ENCODE results near the gene ABI2. TPM values are rescaled to one million over a fixed set of nuclear protein-coding genes. Genes with fewer than 3 reads are reported as not detected.
"Not testable (repeated sequence)": the region's sequence is repeated elsewhere in the genome, so short reads cannot be mapped to it uniquely, and the experiment has no call there.

Gene ABI2
- total RNA-seq, result 28.6 TPM
- polyA plus RNA-seq, result 10 to 100 TPM; 17.2 to 25.7 (median 22.4) TPM

DNA sequence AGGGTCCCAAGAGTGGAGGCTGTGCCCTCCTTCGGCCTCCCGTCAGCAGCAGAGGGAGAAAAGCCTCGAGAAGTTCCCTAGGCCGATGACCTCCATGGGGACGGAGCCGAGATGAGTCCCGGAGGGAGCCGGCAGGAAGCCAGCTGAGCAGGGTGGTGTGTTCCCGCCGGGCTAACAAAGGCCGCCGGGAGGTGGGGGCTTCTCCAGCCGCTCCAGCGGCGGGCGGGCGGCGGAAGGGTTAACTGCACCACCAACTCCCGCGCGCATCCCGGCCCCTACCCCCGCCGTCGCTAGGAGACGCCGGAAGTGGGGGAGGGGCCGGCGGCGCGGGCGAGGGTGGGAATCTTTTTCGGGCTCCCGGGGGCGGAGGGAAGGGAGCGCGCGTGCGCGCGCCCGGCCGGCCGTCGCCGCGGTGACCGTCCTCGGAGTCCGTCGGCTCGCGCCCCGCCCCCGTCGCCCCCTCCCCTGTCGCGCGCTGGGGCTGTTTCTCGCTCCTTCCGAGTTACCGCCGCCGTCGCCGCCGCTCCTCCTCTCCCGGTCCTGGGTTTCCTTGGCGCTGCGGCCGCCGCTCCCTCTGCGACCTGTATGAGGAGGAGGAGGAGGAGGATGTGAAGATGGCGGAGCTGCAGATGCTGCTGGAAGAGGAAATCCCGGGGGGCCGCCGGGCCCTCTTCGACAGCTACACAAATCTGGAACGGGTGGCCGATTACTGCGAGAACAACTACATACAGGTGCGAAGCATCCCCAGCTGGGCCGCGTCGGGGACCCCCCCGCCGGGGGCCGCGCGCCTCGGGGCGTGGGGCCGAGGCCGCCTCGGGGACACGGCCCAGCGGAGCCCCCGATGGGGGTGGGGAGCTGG lies at the start of gene ABI2:
TSS of gene ABI2 (plus strand) at position 494 of the 859 bp plus-strand sequence. CDS start at position 615, 121 bp downstream.
- H3K4me1 Mint-ChIP-seq, result peaks cover 19 to 44% (median 26%) of the 10 kb centered on the region in 4 donors
- no peaks in the 10 kb centered on the region for H3K9me3 Mint-ChIP-seq
- H3K36me3 ChIP-seq (ENCODE audit: control insufficient read depth, insufficient read depth, low read length), result no peaks in the 10 kb centered on the region

GRCh38 chr2:203279288-203279687 lies 48.9 kb upstream of the ABI2 start:
- Mint-ChIP-seq H3K4me1 (peaks cover 0 to 13% (median 0%) of the 10 kb centered on the region in 4 donors), H3K27me3 (no peaks in the 10 kb centered on the region), H3K9me3 (no peaks in the 10 kb centered on the region), H3K27ac (peak overlapping the region in 1 of 3 donors; percentile 17), H3K36me3 (peaks cover 36% of the 10 kb centered on the region), H3K4me3 (no peak overlapping the region)
- DNase-seq (no peak), ATAC-seq (ENCODE audit: low read depth in 2 of 2) (no peak)
- Histone ChIP-seq H3K36me3 (ENCODE audit: control insufficient read depth, insufficient read depth, low read length) (peaks cover 74% of the 10 kb centered on the region), H3K9me3 (ENCODE audit: control insufficient read depth in 2 of 2, low read length in 2 of 2) (no peaks in the 10 kb centered on the region), H3K27me3 (ENCODE audit: control insufficient read depth, insufficient read depth, low read length) (no peaks in the 10 kb centered on the region), H3K4me3 (ENCODE audit: low read depth, low read length) (no peak overlapping the region), H3K27ac (ENCODE audit: insufficient read depth, low read length, poor library complexity, severe bottlenecking) (no peak overlapping the region), H3K4me1 (ENCODE audit: control insufficient read depth, insufficient read depth, low read length, poor library complexity, severe bottlenecking) (no peaks in the 10 kb centered on the region)

More for the DNA sequence above, at the start of gene ABI2:
- DNase-seq, result peak; percentile 45 to 59 (median 50)
- ATAC-seq (ENCODE audit: low read depth in 2 of 2), result peak; percentile 49 to 66
- no peaks in the 10 kb centered on the region for H3K27me3 Mint-ChIP-seq
- Histone ChIP-seq H3K4me1 (ENCODE audit: control insufficient read depth, insufficient read depth, low read length, poor library complexity, severe bottlenecking) (peaks cover 12% of the 10 kb centered on the region), H3K27ac (ENCODE audit: insufficient read depth, low read length, poor library complexity, severe bottlenecking) (peak within 1 kb of the TSS; percentile 69), H3K9me3 (ENCODE audit: control insufficient read depth in 2 of 2, low read length in 2 of 2) (no peaks in the 10 kb centered on the region), H3K27me3 (ENCODE audit: control insufficient read depth, insufficient read depth, low read length) (no peaks in the 10 kb centered on the region), H3K4me3 (ENCODE audit: low read depth, low read length) (peak within 1 kb of the TSS; percentile 89)
- no peaks in the 10 kb centered on the region for H3K36me3 Mint-ChIP-seq
- H3K4me3 Mint-ChIP-seq, result peak within 1 kb of the TSS; percentile 90 to 98 (median 93)
- peak within 1 kb of the TSS; percentile 62 to 94 (median 92) for H3K27ac Mint-ChIP-seq

DNA sequence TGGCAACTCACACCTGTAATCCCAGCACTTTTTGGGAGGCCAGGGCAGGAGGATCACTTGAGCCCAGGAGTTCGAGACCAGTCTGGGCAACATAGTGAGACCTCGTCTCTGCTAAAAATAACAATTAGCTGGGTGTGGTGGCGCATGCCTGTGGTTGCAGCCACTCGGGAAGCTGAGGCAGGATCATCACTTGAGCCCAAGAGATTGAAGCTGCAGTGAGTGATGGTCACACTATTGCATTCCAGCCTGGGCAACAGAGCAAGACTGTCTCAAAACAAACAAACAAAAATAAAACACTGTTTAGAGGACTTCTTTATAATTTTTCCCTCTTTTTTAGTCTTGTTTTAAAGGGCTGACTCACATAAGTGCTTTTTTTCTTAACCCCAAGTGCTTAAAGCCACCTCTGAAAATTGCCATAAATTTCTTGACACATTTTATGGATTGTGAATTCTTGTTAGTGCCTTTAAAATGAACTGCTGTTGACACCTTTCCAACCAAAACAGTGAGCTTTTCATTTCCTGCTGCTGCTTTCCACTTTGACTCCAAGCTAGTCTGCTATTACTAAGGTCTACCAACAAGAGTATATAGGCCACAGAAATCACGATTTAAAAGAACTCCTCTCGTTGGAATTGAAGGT lies 47.6 kb upstream of the ABI2 start:
- no peak overlapping the region for H3K4me3 Mint-ChIP-seq
- Histone ChIP-seq H3K9me3 (ENCODE audit: control insufficient read depth in 2 of 2, low read length in 2 of 2) (no peaks in the 10 kb centered on the region), H3K27ac (ENCODE audit: insufficient read depth, low read length, poor library complexity, severe bottlenecking) (no peak overlapping the region), H3K27me3 (ENCODE audit: control insufficient read depth, insufficient read depth, low read length) (no peaks in the 10 kb centered on the region), H3K4me1 (ENCODE audit: control insufficient read depth, insufficient read depth, low read length, poor library complexity, severe bottlenecking) (no peaks in the 10 kb centered on the region), H3K36me3 (ENCODE audit: control insufficient read depth, insufficient read depth, low read length) (peaks cover 75% of the 10 kb centered on the region), H3K4me3 (ENCODE audit: low read depth, low read length) (no peak overlapping the region)
- no peak overlapping the region for H3K27ac Mint-ChIP-seq
- H3K36me3 Mint-ChIP-seq, result peaks cover 41% of the 10 kb centered on the region
- DNase-seq, result no peak
- peaks cover 0 to 13% (median 0%) of the 10 kb centered on the region in 4 donors for H3K4me1 Mint-ChIP-seq
- H3K27me3 Mint-ChIP-seq, result no peaks in the 10 kb centered on the region
- ATAC-seq (ENCODE audit: low read depth in 2 of 2), result no peak
- H3K9me3 Mint-ChIP-seq, result no peaks in the 10 kb centered on the region

GRCh38 chr2:203282101-203282500 lies 46.1 kb upstream of the ABI2 start:
- Mint-ChIP-seq H3K27me3 (no peaks in the 10 kb centered on the region), H3K36me3 (peaks cover 37% of the 10 kb centered on the region)
- peaks cover 74% of the 10 kb centered on the region for H3K36me3 ChIP-seq (ENCODE audit: control insufficient read depth, insufficient read depth, low read length)

DNA sequence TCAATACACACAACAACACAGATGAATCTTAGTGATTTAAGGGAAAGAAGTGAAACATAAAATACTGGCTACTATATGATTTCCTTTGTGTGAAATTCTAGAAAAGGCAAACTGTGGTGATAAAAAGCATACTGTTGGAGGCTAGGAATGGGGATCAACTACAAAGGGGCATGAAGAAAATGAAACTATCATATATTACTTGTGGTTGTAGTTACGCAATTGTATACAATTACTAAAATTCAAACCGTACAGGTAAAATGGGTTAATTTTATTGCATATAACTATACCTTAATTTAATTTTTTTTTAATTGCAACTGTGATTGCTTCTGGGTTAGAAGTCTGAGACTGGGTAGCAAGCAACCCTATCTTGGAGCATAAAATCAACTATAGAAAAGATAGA lies 41.7 kb upstream of the ABI2 start:
- H3K27ac ChIP-seq (ENCODE audit: insufficient read depth, low read length, poor library complexity, severe bottlenecking), result no peak overlapping the region
- Mint-ChIP-seq H3K4me3 (no peak overlapping the region), H3K27me3 (no peaks in the 10 kb centered on the region), H3K36me3 (peaks cover 29% of the 10 kb centered on the region), H3K9me3 (no peaks in the 10 kb centered on the region), H3K4me1 (peaks cover 0 to 22% (median 8%) of the 10 kb centered on the region in 4 donors), H3K27ac (peak overlapping the region in 1 of 3 donors; percentile 48)
- H3K27me3 ChIP-seq (ENCODE audit: control insufficient read depth, insufficient read depth, low read length), result no peaks in the 10 kb centered on the region
- no peak overlapping the region for H3K4me3 ChIP-seq (ENCODE audit: low read depth, low read length)
- H3K4me1 ChIP-seq (ENCODE audit: control insufficient read depth, insufficient read depth, low read length, poor library complexity, severe bottlenecking), result peaks cover 8% of the 10 kb centered on the region
- DNase-seq (no peak), ATAC-seq (ENCODE audit: low read depth in 2 of 2) (no peak)
- H3K9me3 ChIP-seq (ENCODE audit: control insufficient read depth in 2 of 2, low read length in 2 of 2), result no peaks in the 10 kb centered on the region
- peaks cover 54% of the 10 kb centered on the region for H3K36me3 ChIP-seq (ENCODE audit: control insufficient read depth, insufficient read depth, low read length)

More at GRCh38 chr2:203282101-203282500, 46.1 kb upstream of the ABI2 start:
- DNase-seq (no peak), ATAC-seq (ENCODE audit: low read depth in 2 of 2) (no peak)
- no peaks in the 10 kb centered on the region for H3K4me1 ChIP-seq (ENCODE audit: control insufficient read depth, insufficient read depth, low read length, poor library complexity, severe bottlenecking)
- H3K27ac ChIP-seq (ENCODE audit: insufficient read depth, low read length, poor library complexity, severe bottlenecking), result no peak overlapping the region
- H3K27me3 ChIP-seq (ENCODE audit: control insufficient read depth, insufficient read depth, low read length), result no peaks in the 10 kb centered on the region
- Mint-ChIP-seq H3K4me3 (no peak overlapping the region), H3K27ac (no peak overlapping the region), H3K4me1 (peaks cover 0 to 6% (median 0%) of the 10 kb centered on the region in 4 donors), H3K9me3 (no peaks in the 10 kb centered on the region)
- no peak overlapping the region for H3K4me3 ChIP-seq (ENCODE audit: low read depth, low read length)
- no peaks in the 10 kb centered on the region for H3K9me3 ChIP-seq (ENCODE audit: control insufficient read depth in 2 of 2, low read length in 2 of 2)

DNA sequence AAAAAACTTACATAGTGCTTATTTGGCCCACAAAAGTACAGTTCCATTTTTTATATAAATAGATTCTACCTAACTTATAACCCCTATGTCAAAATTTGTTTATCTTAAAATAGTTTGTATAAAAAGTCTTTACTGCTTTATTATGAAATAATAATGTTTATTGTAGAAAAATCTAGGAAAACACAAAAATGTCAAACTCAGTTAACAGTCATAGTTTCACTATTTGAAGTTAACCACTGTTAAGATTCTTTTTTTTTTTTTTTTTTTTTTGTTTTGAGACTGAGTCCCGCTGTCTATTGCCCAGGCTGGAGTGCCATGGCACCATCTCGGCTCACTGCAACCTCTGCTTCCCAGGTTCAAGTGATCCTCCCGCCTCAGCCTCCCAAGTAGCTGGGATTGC lies 26.5 kb upstream of the ABI2 start:
- Mint-ChIP-seq H3K4me1 (peaks cover 0 to 4% (median 1%) of the 10 kb centered on the region in 4 donors), H3K36me3 (peaks cover 27% of the 10 kb centered on the region), H3K27ac (no peak overlapping the region), H3K4me3 (no peak overlapping the region), H3K27me3 (no peaks in the 10 kb centered on the region), H3K9me3 (no peaks in the 10 kb centered on the region)
- no peak for ATAC-seq (ENCODE audit: low read depth in 2 of 2)
- no peaks in the 10 kb centered on the region for H3K27me3 ChIP-seq (ENCODE audit: control insufficient read depth, insufficient read depth, low read length)
- peaks cover 7% of the 10 kb centered on the region for H3K36me3 ChIP-seq (ENCODE audit: control insufficient read depth, insufficient read depth, low read length)
- H3K4me1 ChIP-seq (ENCODE audit: control insufficient read depth, insufficient read depth, low read length, poor library complexity, severe bottlenecking), result no peaks in the 10 kb centered on the region
- H3K9me3 ChIP-seq (ENCODE audit: control insufficient read depth in 2 of 2, low read length in 2 of 2), result no peaks in the 10 kb centered on the region
- DNase-seq, result no peak
- H3K27ac ChIP-seq (ENCODE audit: insufficient read depth, low read length, poor library complexity, severe bottlenecking), result no peak overlapping the region
- no peak overlapping the region for H3K4me3 ChIP-seq (ENCODE audit: low read depth, low read length)

DNA sequence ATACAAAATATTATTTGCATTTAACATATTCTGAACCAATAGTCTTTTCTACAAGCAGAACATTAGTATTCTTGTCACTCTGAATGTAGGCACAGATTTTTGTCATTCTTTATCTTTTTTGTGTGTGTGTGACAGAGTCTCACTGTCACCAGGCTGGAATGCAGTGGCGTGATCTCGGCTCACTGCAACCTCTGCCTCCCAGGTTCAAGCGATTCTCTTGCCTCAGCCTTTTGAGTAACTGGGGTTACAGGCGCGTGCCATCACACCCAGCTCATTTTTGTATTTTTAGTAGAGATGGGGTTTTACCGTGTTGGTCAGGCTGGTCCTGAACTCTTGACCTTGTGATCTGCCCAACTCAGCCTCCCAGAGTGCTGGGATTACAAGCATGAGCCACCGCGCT lies 25.6 kb upstream of the ABI2 start:
- H3K4me1 ChIP-seq (ENCODE audit: control insufficient read depth, insufficient read depth, low read length, poor library complexity, severe bottlenecking); ATAC-seq (ENCODE audit: low read depth in 2 of 2); H3K27me3 ChIP-seq (ENCODE audit: control insufficient read depth, insufficient read depth, low read length); H3K4me3 Mint-ChIP-seq; H3K4me1 Mint-ChIP-seq; DNase-seq; H3K27me3 Mint-ChIP-seq; H3K4me3 ChIP-seq (ENCODE audit: low read depth, low read length); H3K27ac ChIP-seq (ENCODE audit: insufficient read depth, low read length, poor library complexity, severe bottlenecking); H3K9me3 ChIP-seq (ENCODE audit: control insufficient read depth in 2 of 2, low read length in 2 of 2); H3K9me3 Mint-ChIP-seq; H3K36me3 ChIP-seq (ENCODE audit: control insufficient read depth, insufficient read depth, low read length); H3K27ac Mint-ChIP-seq: not testable (repeated sequence)
- H3K36me3 Mint-ChIP-seq, result peaks cover 23% of the 10 kb centered on the region
